ENCODE data around the gene COL8A2. TPM values are rescaled to one million over a fixed set of nuclear protein-coding genes. Genes with fewer than 3 reads are reported as not detected.

COL8A2 gene
- total and polyA plus RNA-seq, 9 donors = 4.3 to 37.4 (median 16.6) TPM

GRCh38 chr1:36151134-36151844, 26.3 kb upstream of the COL8A2 start:
- Histone ChIP-seq H3K9me3 (replicated peaks; ENCODE audit: control insufficient read depth, low read depth, low read length) (no peaks in the 10 kb centered on the region), H3K4me1 (ENCODE audit: control insufficient read depth, insufficient read depth, low read length) (peaks cover 54% of the 10 kb centered on the region), H3K27me3 (ENCODE audit: control insufficient read depth, insufficient read depth, low read length) (no peaks in the 10 kb centered on the region), H3K27ac (ENCODE audit: low read length) (peak overlapping the region; percentile 95), H3K36me3 (ENCODE audit: control insufficient read depth, insufficient read depth, low read length) (peaks cover 5% of the 10 kb centered on the region), H3K4me3 (ENCODE audit: low read length) (no peak overlapping the region)
- WGBS (ENCODE audit: insufficient coverage) = no CpG with 5 or more reads among the region's 1 CpG
- no peak for DNase-seq

- Histone ChIP-seq H3K27ac (ENCODE audit: low read length) (peak overlapping the region; percentile 95), H3K27me3 (ENCODE audit: control insufficient read depth, insufficient read depth, low read length) (no peaks in the 10 kb centered on the region), H3K36me3 (ENCODE audit: control insufficient read depth, insufficient read depth, low read length) (peaks cover 5% of the 10 kb centered on the region), H3K9me3 (replicated peaks; ENCODE audit: control insufficient read depth, low read depth, low read length) (no peaks in the 10 kb centered on the region), H3K4me3 (ENCODE audit: low read length) (no peak overlapping the region), H3K4me1 (ENCODE audit: control insufficient read depth, insufficient read depth, low read length) (peaks cover 54% of the 10 kb centered on the region)
- DNase-seq = peak; percentile 95
- WGBS (ENCODE audit: insufficient coverage) = 20% methylated on average over 5 of the region's 12 CpGs
Measured at GRCh38 chr1:36150296-36151133, 25.5 kb upstream of the COL8A2 start.

- H3K4me3 ChIP-seq (ENCODE audit: low read length) = peak overlapping the region; percentile 18
- H3K27ac ChIP-seq (ENCODE audit: low read length) = peak overlapping the region; percentile 95
- no peaks in the 10 kb centered on the region for H3K9me3 ChIP-seq (replicated peaks; ENCODE audit: control insufficient read depth, low read depth, low read length)
- no peaks in the 10 kb centered on the region for H3K27me3 ChIP-seq (ENCODE audit: control insufficient read depth, insufficient read depth, low read length)
- DNase-seq = no peak
- H3K36me3 ChIP-seq (ENCODE audit: control insufficient read depth, insufficient read depth, low read length) = peaks cover 5% of the 10 kb centered on the region
- WGBS (ENCODE audit: insufficient coverage) = 41% methylated on average over 3 of the region's 6 CpGs
- H3K4me1 ChIP-seq (ENCODE audit: control insufficient read depth, insufficient read depth, low read length) = peaks cover 49% of the 10 kb centered on the region
Measured at GRCh38 chr1:36149973-36150295, 24.9 kb upstream of the COL8A2 start.

GRCh38 chr1:36149237-36149972, 24.4 kb upstream of the COL8A2 start, which contains the start of gene TRAPPC3:
TRAPPC3 (minus strand) TSS chr1:36149486; CDS start chr1:36149378, 108 bp downstream.
- H3K27ac ChIP-seq (ENCODE audit: low read length) = peak within 1 kb of the TSS; percentile 95
- peak; percentile 100 for DNase-seq
- H3K9me3 ChIP-seq (replicated peaks; ENCODE audit: control insufficient read depth, low read depth, low read length) = no peaks in the 10 kb centered on the region
- no peaks in the 10 kb centered on the region for H3K27me3 ChIP-seq (ENCODE audit: control insufficient read depth, insufficient read depth, low read length)
- peak within 1 kb of the TSS; percentile 79 for H3K4me3 ChIP-seq (ENCODE audit: low read length)
- WGBS (ENCODE audit: insufficient coverage) = under 1% methylated on average over 62 of the region's 62 CpGs
- H3K4me1 ChIP-seq (ENCODE audit: control insufficient read depth, insufficient read depth, low read length) = peaks cover 45% of the 10 kb centered on the region
- H3K36me3 ChIP-seq (ENCODE audit: control insufficient read depth, insufficient read depth, low read length) = peaks cover 5% of the 10 kb centered on the region

- WGBS (ENCODE audit: insufficient coverage) = 2% methylated on average over 13 of the region's 16 CpGs
- no peak for DNase-seq
- H3K9me3 ChIP-seq (replicated peaks; ENCODE audit: control insufficient read depth, low read depth, low read length) = no peaks in the 10 kb centered on the region
- H3K4me3 ChIP-seq (ENCODE audit: low read length) = peak overlapping the region; percentile 79
- peaks cover 5% of the 10 kb centered on the region for H3K36me3 ChIP-seq (ENCODE audit: control insufficient read depth, insufficient read depth, low read length)
- peak overlapping the region; percentile 85 for H3K27ac ChIP-seq (ENCODE audit: low read length)
- H3K27me3 ChIP-seq (ENCODE audit: control insufficient read depth, insufficient read depth, low read length) = no peaks in the 10 kb centered on the region
- peaks cover 43% of the 10 kb centered on the region for H3K4me1 ChIP-seq (ENCODE audit: control insufficient read depth, insufficient read depth, low read length)
Measured at GRCh38 chr1:36148821-36149236, 23.8 kb upstream of the COL8A2 start.

- no peak for DNase-seq
- Histone ChIP-seq H3K4me1 (ENCODE audit: control insufficient read depth, insufficient read depth, low read length) (peaks cover 7% of the 10 kb centered on the region), H3K36me3 (ENCODE audit: control insufficient read depth, insufficient read depth, low read length) (peaks cover 14% of the 10 kb centered on the region), H3K4me3 (ENCODE audit: low read length) (no peak overlapping the region), H3K27ac (ENCODE audit: low read length) (no peak overlapping the region), H3K9me3 (replicated peaks; ENCODE audit: control insufficient read depth, low read depth, low read length) (no peaks in the 10 kb centered on the region), H3K27me3 (ENCODE audit: control insufficient read depth, insufficient read depth, low read length) (no peaks in the 10 kb centered on the region)
- no CpG with 5 or more reads among the region's 2 CpGs for WGBS (ENCODE audit: insufficient coverage)
Measured at GRCh38 chr1:36144413-36144812, 19.4 kb upstream of the COL8A2 start.

GRCh38 chr1:36143424-36143823, 18.4 kb upstream of the COL8A2 start:
- no peak overlapping the region for H3K4me3 ChIP-seq (ENCODE audit: low read length)
- DNase-seq = no peak
- H3K36me3 ChIP-seq (ENCODE audit: control insufficient read depth, insufficient read depth, low read length) = peaks cover 17% of the 10 kb centered on the region
- no peaks in the 10 kb centered on the region for H3K9me3 ChIP-seq (replicated peaks; ENCODE audit: control insufficient read depth, low read depth, low read length)
- 89% methylated on average over 3 of the region's 4 CpGs for WGBS (ENCODE audit: insufficient coverage)
- H3K27me3 ChIP-seq (ENCODE audit: control insufficient read depth, insufficient read depth, low read length) = no peaks in the 10 kb centered on the region
- no peak overlapping the region for H3K27ac ChIP-seq (ENCODE audit: low read length)
- H3K4me1 ChIP-seq (ENCODE audit: control insufficient read depth, insufficient read depth, low read length) = peaks cover 6% of the 10 kb centered on the region

- no peaks in the 10 kb centered on the region for H3K9me3 ChIP-seq (replicated peaks; ENCODE audit: control insufficient read depth, low read depth, low read length)
- DNase-seq = no peak
- no peaks in the 10 kb centered on the region for H3K27me3 ChIP-seq (ENCODE audit: control insufficient read depth, insufficient read depth, low read length)
- H3K4me3 ChIP-seq (ENCODE audit: low read length) = no peak overlapping the region
- peaks cover 30% of the 10 kb centered on the region for H3K36me3 ChIP-seq (ENCODE audit: control insufficient read depth, insufficient read depth, low read length)
- H3K27ac ChIP-seq (ENCODE audit: low read length) = no peak overlapping the region
- WGBS (ENCODE audit: insufficient coverage) = no CpG with 5 or more reads among the region's 1 CpG
- H3K4me1 ChIP-seq (ENCODE audit: control insufficient read depth, insufficient read depth, low read length) = peaks cover 5% of the 10 kb centered on the region
Measured at GRCh38 chr1:36142121-36142520, 17.1 kb upstream of the COL8A2 start.

- H3K4me1 ChIP-seq (ENCODE audit: control insufficient read depth, insufficient read depth, low read length) = peaks cover 15% of the 10 kb centered on the region
- WGBS (ENCODE audit: insufficient coverage) = 76% methylated on average over 3 of the region's 5 CpGs
Measured at GRCh38 chr1:36139521-36139920, 14.5 kb upstream of the COL8A2 start.

GRCh38 chr1:36137776-36138175, 12.8 kb upstream of the COL8A2 start:
- DNase-seq = no peak
- H3K36me3 ChIP-seq (ENCODE audit: control insufficient read depth, insufficient read depth, low read length) = peaks cover 40% of the 10 kb centered on the region
- no peak overlapping the region for H3K27ac ChIP-seq (ENCODE audit: low read length)
- H3K27me3 ChIP-seq (ENCODE audit: control insufficient read depth, insufficient read depth, low read length) = no peaks in the 10 kb centered on the region
- no peaks in the 10 kb centered on the region for H3K9me3 ChIP-seq (replicated peaks; ENCODE audit: control insufficient read depth, low read depth, low read length)
- WGBS (ENCODE audit: insufficient coverage) = 60% methylated on average over 2 of the region's 3 CpGs
- no peak overlapping the region for H3K4me3 ChIP-seq (ENCODE audit: low read length)
- H3K4me1 ChIP-seq (ENCODE audit: control insufficient read depth, insufficient read depth, low read length) = peaks cover 15% of the 10 kb centered on the region

More at GRCh38 chr1:36139521-36139920, 14.5 kb upstream of the COL8A2 start:
- H3K9me3 ChIP-seq (replicated peaks; ENCODE audit: control insufficient read depth, low read depth, low read length) = no peaks in the 10 kb centered on the region
- no peak overlapping the region for H3K27ac ChIP-seq (ENCODE audit: low read length)
- no peak for DNase-seq
- no peaks in the 10 kb centered on the region for H3K27me3 ChIP-seq (ENCODE audit: control insufficient read depth, insufficient read depth, low read length)
- H3K4me3 ChIP-seq (ENCODE audit: low read length) = no peak overlapping the region
- H3K36me3 ChIP-seq (ENCODE audit: control insufficient read depth, insufficient read depth, low read length) = peaks cover 40% of the 10 kb centered on the region
